ENCODE data around the gene SWAP70. TPM values are rescaled to one million over a fixed set of nuclear protein-coding genes. Genes with fewer than 3 reads are reported as not detected.

SWAP70 gene
- total and polyA plus RNA-seq, 2 of the 8 experiments (the other 6 are each of a cell fraction or from before 2014, with no cell fraction given) = 14.8 to 37.5 TPM

- TF ChIP-seq CHD7 (IDR thresholded peaks at IDR 0.05; ENCODE audit: insufficient replicate concordance, low read length) (no peak), SP4 (IDR thresholded peaks at IDR 0.05; ENCODE audit: low read length) (no peak), POU5F1 (IDR thresholded peaks at IDR 0.05; ENCODE audit: low read depth, low read length) (no peak), BACH1 (IDR thresholded peaks at IDR 0.05; ENCODE audit: low read length) (no peak), GTF2F1 (IDR thresholded peaks at IDR 0.05; ENCODE audit: borderline replicate concordance, low read depth, low read length) (no peak), BCL11A (IDR thresholded peaks at IDR 0.05; ENCODE audit: low read depth in 2 of 2, low read length in 2 of 2) (no peak), ATF3 (IDR thresholded peaks at IDR 0.05; ENCODE audit: insufficient read depth, low read depth, low read length) (no peak), POLR2A (IDR thresholded peaks at IDR 0.05; ENCODE audit: control extremely low read depth in 1 of 2, low read depth in 2 of 2, low read length in 2 of 2) (no peak), HDAC6 (IDR thresholded peaks at IDR 0.05; ENCODE audit: low read depth, low read length) (no peak)
These were observed 38.7 kb upstream of the SWAP70 start (continued) for GRCh38 chr11:9625162-9625561.
